Vagina (tissue), 2 donors: ENCODE results near the gene B3GNT3. TPM values are rescaled to one million over a fixed set of nuclear protein-coding genes. Genes with fewer than 3 reads are reported as not detected.
"Not testable (repeated sequence)": the region's sequence is repeated elsewhere in the genome, so short reads cannot be mapped to it uniquely, and the experiment has no call there.

Experiments used
- DNase-seq, 2 donors: peaks; one replicate each; pipeline ENCODE4 v3.0.0-alpha.2; 2017; ENCODE audit errors: extremely low spot score in 2 of 2
- H3K27ac ChIP-seq: fragments of 200-600 bp; sonication (generic); one replicate; pipeline ENCODE4 v1.5.1; 2019
- H3K27me3 ChIP-seq: fragments of 200-600 bp; sonication (generic); one replicate; pipeline ENCODE4 v1.5.1; 2019
- H3K36me3 ChIP-seq, 2 donors: fragments of 200-600 bp; sonication (generic); one replicate each; pipeline ENCODE4 v1.5.1; 2017 to 2019
- H3K4me1 ChIP-seq: fragments of 200-600 bp; sonication (generic); one replicate; pipeline ENCODE4 v1.5.1; 2019
- H3K4me3 ChIP-seq, 2 donors: fragments of 200-600 bp; sonication (generic); 1 replicate in 1 of 2; 2 replicates in 1 of 2; pipeline ENCODE4 v1.5.1; 2016 to 2019
- H3K9me3 ChIP-seq: fragments of 200-600 bp; sonication (generic); one replicate; pipeline ENCODE4 v1.5.1; 2019
- POLR2A ChIP-seq, 2 donors: fragments of 450-650 bp; IDR thresholded peaks; one replicate each; pipeline ENCODE4 v1.6.1; 2017; ENCODE audit warnings: antibody characterized with exemption in 2 of 2, mild to moderate bottlenecking in 2 of 2, moderate library complexity in 2 of 2
- POLR2AphosphoS5 ChIP-seq, 2 donors: sonication (generic); formaldehyde crosslinking; IDR thresholded peaks; one replicate each; pipeline ENCODE4 v1.9.0; 2017; ENCODE audit warnings: antibody characterized with exemption in 2 of 2, mild to moderate bottlenecking in 2 of 2, low read depth in 1 of 2; ENCODE audit not compliant: insufficient read depth in 1 of 2
- intact Hi-C: fragments of 100-400 bp; cut with DNase I; formaldehyde crosslinking; loops from one replicate; pipeline ENCODE4 v1.15.1; 2023
- total RNA-seq: library from RNA; depleted of rRNA; stranded (reverse); fragments of >200 nt; gene quantifications from one replicate; pipeline ENCODE4 v1.2.3, GENCODE V29; 2016
- TF ChIP-seq, protein P1 (sequence below), 3 experiments: fragments of 450-650 bp in 2 of 3; fragments of 200-600 bp in 1 of 3; sonication (generic) in 1 of 3; IDR thresholded peaks; one replicate each; pipeline ENCODE4 v1.5.1; 2017 to 2019; ENCODE audit warnings: antibody characterized with exemption in 3 of 3, mild to moderate bottlenecking in 2 of 3, moderate library complexity in 2 of 3

Gene B3GNT3
- total RNA-seq, 1 donor from 2014 or later = 1.5 TPM

DNA sequence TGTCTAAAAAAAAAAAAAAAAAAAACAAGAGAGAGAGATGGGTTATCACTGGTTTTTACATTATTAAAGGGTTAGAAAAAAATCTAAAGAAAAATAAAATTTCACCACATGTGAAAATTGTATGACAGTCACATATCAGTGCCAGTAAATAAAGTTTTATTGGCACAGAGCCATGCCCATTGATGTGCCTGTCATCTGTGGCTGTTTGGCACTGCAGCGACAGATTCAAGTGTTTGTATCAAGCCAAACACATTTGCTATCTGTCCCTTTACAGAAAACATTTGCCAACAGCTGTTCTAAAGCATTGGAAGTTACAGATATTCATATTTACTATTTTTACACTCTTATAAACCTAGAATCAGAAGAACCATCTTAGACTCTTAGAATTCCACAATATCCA, 27.4 kb upstream of the B3GNT3 start:
- Histone ChIP-seq H3K27ac (no peak overlapping the region), H3K27me3 (no peaks in the 10 kb centered on the region), H3K36me3 (no peaks in the 10 kb centered on the region), H3K4me3 (no peak overlapping the region), H3K4me1 (peaks cover 7% of the 10 kb centered on the region), H3K9me3 (no peaks in the 10 kb centered on the region)
- intact Hi-C loops = no loop called here
- no peak for TF ChIP-seq POLR2A (IDR thresholded peaks at IDR 0.05)
- no peak for TF ChIP-seq POLR2AphosphoS5 (IDR thresholded peaks at IDR 0.05; ENCODE audit: insufficient read depth in 1 of 2, low read depth in 1 of 2)
- TF ChIP-seq, protein P1, sequence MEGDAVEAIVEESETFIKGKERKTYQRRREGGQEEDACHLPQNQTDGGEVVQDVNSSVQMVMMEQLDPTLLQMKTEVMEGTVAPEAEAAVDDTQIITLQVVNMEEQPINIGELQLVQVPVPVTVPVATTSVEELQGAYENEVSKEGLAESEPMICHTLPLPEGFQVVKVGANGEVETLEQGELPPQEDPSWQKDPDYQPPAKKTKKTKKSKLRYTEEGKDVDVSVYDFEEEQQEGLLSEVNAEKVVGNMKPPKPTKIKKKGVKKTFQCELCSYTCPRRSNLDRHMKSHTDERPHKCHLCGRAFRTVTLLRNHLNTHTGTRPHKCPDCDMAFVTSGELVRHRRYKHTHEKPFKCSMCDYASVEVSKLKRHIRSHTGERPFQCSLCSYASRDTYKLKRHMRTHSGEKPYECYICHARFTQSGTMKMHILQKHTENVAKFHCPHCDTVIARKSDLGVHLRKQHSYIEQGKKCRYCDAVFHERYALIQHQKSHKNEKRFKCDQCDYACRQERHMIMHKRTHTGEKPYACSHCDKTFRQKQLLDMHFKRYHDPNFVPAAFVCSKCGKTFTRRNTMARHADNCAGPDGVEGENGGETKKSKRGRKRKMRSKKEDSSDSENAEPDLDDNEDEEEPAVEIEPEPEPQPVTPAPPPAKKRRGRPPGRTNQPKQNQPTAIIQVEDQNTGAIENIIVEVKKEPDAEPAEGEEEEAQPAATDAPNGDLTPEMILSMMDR (IDR thresholded peaks at IDR 0.05) = no peak
- no peak for DNase-seq

DNA sequence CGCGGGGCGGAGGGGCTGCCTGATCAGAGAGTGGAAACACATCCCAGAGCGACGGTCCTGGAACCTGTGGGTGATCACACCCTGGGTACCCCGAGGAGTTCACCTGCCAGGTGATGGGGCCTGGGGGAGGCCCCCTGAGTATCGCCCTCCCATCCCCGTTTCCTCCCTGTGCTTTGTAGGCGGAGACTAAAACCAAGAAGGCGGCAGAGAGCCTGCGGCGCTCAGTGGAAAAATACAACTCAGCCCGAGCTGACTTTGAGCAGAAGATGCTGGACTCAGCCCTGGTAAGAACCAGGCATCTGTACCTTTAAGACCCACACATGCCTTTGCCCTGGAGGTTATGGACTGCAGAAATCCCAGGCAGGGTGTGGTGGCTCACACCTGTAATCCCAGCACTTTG, 24.3 kb upstream of the B3GNT3 start:
- Histone ChIP-seq H3K27ac (no peak overlapping the region), H3K27me3 (no peaks in the 10 kb centered on the region), H3K9me3 (no peaks in the 10 kb centered on the region), H3K36me3 (no peaks in the 10 kb centered on the region), H3K4me3 (no peak overlapping the region), H3K4me1 (peaks cover 7% of the 10 kb centered on the region)
- intact Hi-C loops = no loop called here
- DNase-seq = no peak
- TF ChIP-seq, protein P1 (IDR thresholded peaks at IDR 0.05) = no peak

DNA sequence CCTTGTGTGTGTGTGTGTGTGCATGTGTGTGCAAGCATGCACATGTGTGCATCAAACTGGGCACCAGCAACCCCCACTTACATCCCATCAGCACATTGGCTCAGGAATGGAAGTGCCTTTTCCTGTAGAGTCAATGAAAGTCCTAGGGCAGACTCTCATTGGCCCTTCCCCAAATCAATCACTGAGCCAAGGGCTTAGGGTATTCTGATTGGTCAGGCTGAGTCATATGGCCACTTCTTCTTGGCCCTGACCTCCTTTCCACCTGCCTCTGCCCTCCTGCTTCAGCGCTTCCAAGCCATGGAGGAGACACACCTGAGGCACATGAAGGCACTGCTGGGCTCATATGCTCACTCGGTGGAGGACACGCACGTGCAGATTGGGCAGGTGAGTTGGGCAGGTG, 22.8 kb upstream of the B3GNT3 start:
- Histone ChIP-seq H3K27me3 (no peaks in the 10 kb centered on the region), H3K9me3 (no peaks in the 10 kb centered on the region), H3K27ac (no peak overlapping the region), H3K36me3 (no peaks in the 10 kb centered on the region), H3K4me3 (no peak overlapping the region), H3K4me1 (no peaks in the 10 kb centered on the region)
- no peak for DNase-seq
- TF ChIP-seq POLR2A (IDR thresholded peaks at IDR 0.05) = no peak
- no peak for TF ChIP-seq POLR2AphosphoS5 (IDR thresholded peaks at IDR 0.05; ENCODE audit: insufficient read depth in 1 of 2, low read depth in 1 of 2)
- TF ChIP-seq, protein P1 (IDR thresholded peaks at IDR 0.05) = no peak
- intact Hi-C loops = no loop called here

DNA sequence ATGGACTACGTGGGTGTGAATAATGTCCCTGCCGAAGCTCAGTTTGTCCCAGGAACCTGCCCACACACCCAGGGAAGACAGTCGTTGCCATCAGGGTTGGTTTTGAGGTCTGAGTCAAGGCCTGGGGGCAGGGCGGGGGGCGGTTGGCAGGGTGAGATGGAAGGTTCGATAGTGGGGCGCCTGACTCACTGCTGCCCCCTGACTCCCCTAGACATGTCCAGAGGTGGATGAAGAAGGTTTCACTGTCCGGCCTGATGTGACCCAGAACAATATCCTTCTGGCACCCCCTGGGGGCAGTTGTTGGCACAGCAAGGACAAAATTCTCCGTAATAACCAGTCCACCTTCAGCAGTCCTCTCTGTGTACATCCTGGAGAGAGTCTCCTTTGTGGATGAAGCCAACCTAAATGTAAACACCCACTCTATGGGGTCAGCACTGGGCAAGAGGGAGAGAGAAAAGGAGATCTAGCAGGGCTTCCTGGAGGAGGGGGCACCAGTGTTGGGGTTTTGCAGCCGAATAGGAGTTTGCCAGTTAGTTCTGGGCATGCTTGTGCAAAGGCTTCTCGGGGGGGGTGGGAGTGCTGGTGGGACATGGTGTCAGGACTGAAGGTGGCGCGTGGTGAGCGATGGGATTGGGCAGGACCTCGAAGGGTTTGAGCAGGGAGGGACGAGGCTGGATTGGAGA, 19.6 kb upstream of the B3GNT3 start:
- H3K4me3 ChIP-seq = no peak overlapping the region
- no peak overlapping the region for H3K27ac ChIP-seq
- H3K27me3 ChIP-seq = no peaks in the 10 kb centered on the region
- no peak for TF ChIP-seq POLR2A (IDR thresholded peaks at IDR 0.05)
- TF ChIP-seq, protein P1 (IDR thresholded peaks at IDR 0.05) = peak in 1 of 3 experiments; percentile 21
- no peaks in the 10 kb centered on the region for H3K9me3 ChIP-seq
- DNase-seq = no peak
- H3K4me1 ChIP-seq = peaks cover 12% of the 10 kb centered on the region
- intact Hi-C loops = no loop called here
- no peaks in the 10 kb centered on the region for H3K36me3 ChIP-seq

DNA sequence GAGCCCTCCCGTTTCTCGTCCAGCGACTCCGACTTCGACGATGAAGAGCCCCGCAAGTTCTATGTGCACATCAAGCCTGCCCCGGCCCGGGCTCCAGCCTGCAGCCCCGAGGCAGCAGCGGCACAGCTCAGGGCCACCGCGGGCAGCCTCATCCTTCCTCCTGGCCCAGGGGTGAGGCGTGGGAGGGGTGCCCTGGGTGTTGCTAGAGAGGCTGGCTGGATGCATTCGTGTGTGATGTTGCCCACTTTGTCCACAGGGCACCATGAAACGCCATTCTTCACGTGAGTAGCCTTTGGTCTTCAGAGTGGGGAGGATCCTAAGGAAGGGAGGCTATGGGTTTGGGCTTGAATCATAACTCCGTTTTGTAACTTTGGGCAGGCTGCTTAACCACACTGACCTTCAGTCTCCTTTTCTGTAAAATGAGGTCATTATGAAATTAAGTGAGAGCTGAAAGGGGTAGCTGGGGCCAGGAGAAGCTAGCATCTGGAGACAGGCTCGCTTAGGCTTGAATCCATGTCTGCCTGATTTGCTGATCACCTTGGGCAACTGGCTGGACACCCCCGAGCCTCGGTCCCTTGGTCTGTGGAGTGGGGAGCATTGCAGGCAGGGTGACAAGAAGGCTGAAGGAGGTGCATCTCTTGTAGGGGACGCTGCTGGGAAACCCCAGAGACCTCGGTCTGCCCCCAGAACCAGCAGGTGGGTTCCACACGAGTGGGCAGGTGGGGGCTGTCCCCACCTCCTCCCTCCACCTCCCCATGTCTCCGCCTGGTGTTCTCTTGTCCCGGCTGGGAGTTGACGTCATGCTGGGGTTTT, 18.7 kb upstream of the B3GNT3 start:
- DNase-seq = no peak
- H3K27me3 ChIP-seq = no peaks in the 10 kb centered on the region
- H3K4me3 ChIP-seq = no peak overlapping the region
- H3K36me3 ChIP-seq = no peaks in the 10 kb centered on the region
- peaks cover 12% of the 10 kb centered on the region for H3K4me1 ChIP-seq
- no peak overlapping the region for H3K27ac ChIP-seq
- no peaks in the 10 kb centered on the region for H3K9me3 ChIP-seq
- intact Hi-C loops = no loop called here
- TF ChIP-seq POLR2A (IDR thresholded peaks at IDR 0.05) = no peak
- no peak for TF ChIP-seq POLR2AphosphoS5 (IDR thresholded peaks at IDR 0.05; ENCODE audit: insufficient read depth in 1 of 2, low read depth in 1 of 2)
- TF ChIP-seq, protein P1 (IDR thresholded peaks at IDR 0.05) = no peak

DNA sequence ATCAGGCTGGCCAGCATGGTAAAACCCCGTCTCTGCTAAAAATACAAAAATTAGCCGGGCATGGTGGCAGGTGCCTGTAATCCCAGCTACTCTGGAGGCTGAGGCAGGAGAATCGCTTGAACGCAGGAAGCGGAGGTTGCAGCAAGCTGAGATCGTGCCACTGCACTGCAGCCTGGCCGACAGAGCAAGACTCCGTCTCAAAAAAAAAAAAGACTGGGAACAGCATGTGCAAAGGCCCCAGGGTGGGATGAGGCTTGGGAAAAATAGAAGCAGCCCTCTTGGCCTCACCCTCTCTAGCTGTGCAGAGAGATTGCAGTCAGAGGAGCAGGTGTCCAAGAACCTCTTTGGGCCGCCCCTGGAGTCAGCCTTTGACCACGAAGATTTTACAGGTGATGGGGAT, 17.1 kb upstream of the B3GNT3 start:
- H3K36me3 ChIP-seq, intact Hi-C loops, H3K27ac ChIP-seq, H3K27me3 ChIP-seq, H3K9me3 ChIP-seq, H3K4me3 ChIP-seq, DNase-seq: not testable (repeated sequence)
- peaks cover 12% of the 10 kb centered on the region for H3K4me1 ChIP-seq
